GM12865 (cell line): ENCODE data around the gene DEDD.

Source experiments
- DNase-seq: peaks from one replicate; pipeline ENCODE4 v3.0.0; 2010; ENCODE audit warnings: low read depth
- H3K4me3 ChIP-seq: 2 replicates; pipeline ENCODE4 v1.5.1; 2011; ENCODE audit warnings: mild to moderate bottlenecking, low read depth, low read length, control low read depth
- TF ChIP-seq, protein P1 (sequence below): IDR thresholded peaks from 2 replicates; pipeline ENCODE4 v1.5.1; 2011; ENCODE audit warnings: low read length, control low read depth, low read depth, inconsistent platforms; ENCODE audit not compliant: insufficient read depth; ENCODE audit errors: missing control alignments

The DEDD gene

DNA sequence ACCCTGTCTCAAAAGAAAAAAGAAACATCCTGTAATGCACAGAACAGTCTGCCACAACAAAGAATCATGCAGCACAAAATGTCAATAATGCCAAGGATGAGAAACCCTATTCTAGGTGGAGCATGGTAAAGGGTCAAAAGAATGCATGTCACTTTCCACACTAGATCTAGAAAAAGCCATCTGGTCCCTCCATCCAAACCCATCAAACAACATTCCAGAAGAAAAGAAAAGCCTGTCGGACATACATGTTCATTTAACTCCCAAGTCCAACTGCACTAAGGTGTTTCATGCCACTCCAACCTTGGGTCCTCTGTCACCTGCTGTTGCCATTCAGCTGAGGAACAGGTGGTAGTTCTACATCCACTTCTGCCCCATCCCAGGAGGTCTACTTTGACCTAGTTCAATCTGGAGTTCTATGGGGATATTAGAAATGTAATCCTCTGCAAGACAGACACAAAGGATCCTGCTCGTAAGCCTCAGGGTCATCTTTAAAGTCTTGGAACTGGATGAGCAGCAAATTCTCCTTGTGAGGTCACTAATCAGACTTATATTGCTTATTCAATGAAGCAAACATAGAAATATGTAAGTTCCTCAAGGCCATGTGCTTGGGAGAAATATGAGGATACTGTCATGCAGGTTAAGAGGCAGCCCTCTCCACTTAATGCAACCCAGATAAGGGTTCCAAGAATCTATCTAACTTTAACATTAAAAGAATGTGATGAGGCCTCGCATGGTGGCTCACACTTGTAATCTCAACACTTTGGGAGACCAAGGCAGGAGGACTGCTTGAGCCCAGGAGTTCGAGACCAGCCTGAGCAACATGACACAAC is 3.7 kb downstream of the DEDD start:
- DNase-seq = no peak

DNA sequence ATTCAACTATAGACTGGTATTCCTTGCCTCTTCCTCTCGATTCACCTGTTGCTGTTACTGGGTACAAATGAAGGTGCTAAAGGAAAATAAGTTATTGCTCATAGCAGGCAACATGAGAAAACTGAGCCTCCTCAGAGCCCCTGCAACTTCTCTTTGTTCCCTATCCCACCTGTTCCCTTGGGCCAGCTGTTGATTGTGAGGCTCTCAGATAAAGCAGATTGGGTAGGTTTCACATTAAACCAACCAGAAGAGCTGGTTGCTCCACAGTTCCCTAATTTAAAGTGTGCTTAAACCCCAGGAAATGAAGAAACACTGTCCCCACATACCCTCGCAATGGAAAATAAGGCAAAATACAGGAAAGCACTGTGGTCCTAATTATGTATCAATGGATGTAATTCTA is 4.8 kb downstream of the DEDD start:
- DNase-seq = no peak
- TF ChIP-seq, protein P1, sequence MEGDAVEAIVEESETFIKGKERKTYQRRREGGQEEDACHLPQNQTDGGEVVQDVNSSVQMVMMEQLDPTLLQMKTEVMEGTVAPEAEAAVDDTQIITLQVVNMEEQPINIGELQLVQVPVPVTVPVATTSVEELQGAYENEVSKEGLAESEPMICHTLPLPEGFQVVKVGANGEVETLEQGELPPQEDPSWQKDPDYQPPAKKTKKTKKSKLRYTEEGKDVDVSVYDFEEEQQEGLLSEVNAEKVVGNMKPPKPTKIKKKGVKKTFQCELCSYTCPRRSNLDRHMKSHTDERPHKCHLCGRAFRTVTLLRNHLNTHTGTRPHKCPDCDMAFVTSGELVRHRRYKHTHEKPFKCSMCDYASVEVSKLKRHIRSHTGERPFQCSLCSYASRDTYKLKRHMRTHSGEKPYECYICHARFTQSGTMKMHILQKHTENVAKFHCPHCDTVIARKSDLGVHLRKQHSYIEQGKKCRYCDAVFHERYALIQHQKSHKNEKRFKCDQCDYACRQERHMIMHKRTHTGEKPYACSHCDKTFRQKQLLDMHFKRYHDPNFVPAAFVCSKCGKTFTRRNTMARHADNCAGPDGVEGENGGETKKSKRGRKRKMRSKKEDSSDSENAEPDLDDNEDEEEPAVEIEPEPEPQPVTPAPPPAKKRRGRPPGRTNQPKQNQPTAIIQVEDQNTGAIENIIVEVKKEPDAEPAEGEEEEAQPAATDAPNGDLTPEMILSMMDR = no peak
- H3K4me3 ChIP-seq = no peak overlapping the region

More for the DNA sequence above, 3.7 kb downstream of the DEDD start:
- TF ChIP-seq, protein P1 = no peak
- no peak overlapping the region for H3K4me3 ChIP-seq

DNA sequence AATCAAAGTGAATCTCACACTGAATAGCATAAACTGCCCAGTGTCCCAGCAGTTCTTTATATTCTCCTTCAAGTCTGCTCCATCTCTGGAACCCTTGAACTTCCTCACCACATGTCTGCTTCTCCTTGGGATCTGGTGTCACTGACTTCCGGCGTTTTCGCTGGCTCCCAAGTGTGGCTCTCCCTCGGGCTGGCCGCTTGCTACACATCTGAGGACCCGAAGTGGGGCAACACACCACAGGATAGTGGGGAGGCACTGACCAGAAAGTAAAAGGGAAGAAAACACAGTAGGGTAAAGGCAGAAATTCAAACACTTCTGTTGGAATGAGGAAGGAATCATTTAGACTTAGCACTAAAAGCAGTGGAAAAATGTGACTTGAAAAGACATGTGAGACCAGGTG is 9.5 kb downstream of the DEDD start:
- no peak for DNase-seq
- TF ChIP-seq, protein P1 = no peak
- H3K4me3 ChIP-seq = no peak overlapping the region

DNA sequence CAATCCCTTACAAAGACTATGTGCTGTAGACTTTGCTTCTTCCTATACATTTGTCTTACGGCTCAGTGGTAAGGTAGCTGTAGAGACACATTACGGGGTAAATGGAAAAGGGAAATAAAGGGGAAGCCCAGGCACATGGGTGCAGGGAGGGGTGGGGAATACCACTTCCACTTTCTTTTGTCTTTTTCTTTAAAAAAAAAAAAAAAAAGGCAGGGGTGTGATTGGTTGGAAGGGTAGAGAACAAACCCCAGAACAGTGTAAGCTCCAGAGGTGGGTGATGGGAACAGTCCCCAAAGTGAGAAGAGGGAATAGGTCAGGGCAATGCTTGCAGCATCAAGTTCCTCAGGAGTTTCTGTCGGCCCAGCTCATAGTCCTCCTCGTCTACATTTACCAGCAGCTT is 10.6 kb downstream of the DEDD start:
- peak; percentile 17 for DNase-seq
- no peak overlapping the region for H3K4me3 ChIP-seq
- TF ChIP-seq, protein P1 = no peak

DNA sequence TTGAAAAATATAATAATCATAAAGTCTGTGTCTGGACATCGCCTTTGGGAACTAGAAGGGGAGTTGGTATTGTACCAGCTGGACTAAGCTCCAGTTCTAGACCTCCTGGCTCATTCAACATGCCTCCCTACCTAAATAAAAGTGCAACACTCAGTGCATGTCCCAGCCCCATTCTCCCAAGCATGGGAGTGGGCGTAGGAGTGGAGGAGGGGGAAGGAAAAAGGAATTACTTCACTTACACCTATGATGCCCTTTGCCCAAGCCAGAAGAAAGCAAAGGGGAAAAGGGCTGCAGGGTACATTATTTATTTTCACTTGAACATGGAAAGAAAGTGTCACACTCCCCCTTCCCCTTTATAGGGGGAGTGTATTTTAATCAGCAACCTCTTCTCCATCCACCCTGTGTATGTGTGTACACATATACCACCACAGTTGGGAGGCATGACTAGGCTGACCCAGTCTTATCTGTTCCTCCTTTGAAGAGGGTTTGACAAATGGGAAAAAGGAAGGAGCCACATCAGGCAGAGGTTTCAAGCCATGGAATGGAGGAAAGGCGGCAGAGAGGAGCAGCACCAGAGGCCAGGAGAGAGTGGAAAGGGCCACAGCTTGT is 11.3 kb downstream of the DEDD start:
- no peak for DNase-seq
- TF ChIP-seq, protein P1 = no peak
- H3K4me3 ChIP-seq = no peak overlapping the region

DNA sequence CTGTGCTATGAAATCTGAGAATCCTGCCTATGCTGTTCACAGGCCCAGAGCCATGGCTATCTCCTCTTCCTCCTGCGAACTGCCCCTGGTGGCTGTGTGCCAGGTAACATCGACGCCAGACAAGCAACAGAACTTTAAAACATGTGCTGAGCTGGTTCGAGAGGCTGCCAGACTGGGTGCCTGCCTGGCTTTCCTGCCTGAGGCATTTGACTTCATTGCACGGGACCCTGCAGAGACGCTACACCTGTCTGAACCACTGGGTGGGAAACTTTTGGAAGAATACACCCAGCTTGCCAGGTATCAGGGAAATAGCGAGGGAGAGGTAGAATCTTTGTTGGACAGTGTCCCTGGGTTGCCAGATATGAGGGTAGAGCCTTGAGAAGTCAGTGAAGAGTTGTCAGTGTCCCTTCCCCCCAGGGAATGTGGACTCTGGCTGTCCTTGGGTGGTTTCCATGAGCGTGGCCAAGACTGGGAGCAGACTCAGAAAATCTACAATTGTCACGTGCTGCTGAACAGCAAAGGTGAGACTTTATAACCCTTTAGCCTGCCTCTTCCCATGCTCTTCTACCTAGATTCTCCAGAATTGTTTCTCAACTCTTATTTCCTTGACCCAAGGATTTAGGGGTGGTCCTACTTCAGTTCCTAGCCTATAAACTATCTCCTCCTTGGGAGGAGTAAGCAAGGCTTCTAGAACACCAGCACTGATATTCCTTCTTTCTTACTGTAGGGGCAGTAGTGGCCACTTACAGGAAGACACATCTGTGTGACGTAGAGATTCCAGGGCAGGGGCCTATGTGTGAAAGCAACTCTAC is 13.2 kb downstream of the DEDD start:
- DNase-seq = peak; percentile 78
- H3K4me3 ChIP-seq = peak overlapping the region; percentile 74
- TF ChIP-seq, protein P1 = peak; percentile 41
